ENCODE data around the gene ZNF746. TPM values are rescaled to one million over a fixed set of nuclear protein-coding genes. Genes with fewer than 3 reads are reported as not detected.

Gene ZNF746
- polyA plus RNA-seq, 2 of the 4 experiments (the other 2 are of a cell fraction), result 6.8 to 10.7 TPM

DNA sequence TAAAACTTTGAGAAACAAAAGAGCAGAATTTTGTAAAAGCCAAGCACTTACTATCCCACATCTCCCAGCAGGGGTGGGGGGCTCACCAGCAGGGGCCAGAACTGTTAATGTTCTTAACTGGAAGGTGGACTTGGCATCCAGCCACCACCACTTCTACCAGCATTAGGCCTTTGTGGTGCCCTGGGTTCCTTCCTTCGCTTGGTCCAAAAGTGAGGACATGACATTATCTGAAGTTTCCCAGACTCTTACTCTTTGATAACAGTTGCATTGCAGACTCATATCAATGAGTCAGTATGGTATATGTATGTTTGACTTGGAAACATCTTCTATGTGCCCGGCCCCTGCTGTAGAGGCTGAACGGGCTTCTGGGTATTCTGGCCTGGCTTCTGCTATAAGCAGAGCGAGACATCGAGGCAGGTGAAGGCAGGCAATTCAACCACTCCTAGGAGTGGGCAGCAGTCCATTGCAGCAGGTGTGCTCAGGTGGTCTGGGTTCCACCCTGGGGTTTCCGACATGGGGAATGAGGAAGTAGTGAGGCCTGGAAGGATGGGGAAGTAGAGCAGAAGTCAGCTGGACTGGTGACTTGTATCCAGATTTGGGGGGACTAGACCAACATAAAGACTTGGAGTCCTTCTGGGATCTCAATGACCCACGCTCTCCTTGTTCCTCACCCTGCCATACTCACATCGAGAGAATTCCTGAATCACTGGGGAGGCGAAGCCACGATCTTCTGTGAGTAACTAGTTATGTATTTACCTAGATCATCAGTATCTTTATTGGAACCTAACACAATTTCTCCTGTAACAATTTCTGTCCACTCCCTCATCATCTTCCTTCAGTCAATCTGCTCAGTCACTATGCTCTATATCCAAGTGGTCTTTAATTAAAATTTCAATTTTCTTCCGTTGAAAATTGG is 40.8 kb downstream of the ZNF746 start (continued):
- TF ChIP-seq CHD2 (IDR thresholded peaks at IDR 0.05; ENCODE audit: low read length, partially characterized antibody), result no peak

DNA sequence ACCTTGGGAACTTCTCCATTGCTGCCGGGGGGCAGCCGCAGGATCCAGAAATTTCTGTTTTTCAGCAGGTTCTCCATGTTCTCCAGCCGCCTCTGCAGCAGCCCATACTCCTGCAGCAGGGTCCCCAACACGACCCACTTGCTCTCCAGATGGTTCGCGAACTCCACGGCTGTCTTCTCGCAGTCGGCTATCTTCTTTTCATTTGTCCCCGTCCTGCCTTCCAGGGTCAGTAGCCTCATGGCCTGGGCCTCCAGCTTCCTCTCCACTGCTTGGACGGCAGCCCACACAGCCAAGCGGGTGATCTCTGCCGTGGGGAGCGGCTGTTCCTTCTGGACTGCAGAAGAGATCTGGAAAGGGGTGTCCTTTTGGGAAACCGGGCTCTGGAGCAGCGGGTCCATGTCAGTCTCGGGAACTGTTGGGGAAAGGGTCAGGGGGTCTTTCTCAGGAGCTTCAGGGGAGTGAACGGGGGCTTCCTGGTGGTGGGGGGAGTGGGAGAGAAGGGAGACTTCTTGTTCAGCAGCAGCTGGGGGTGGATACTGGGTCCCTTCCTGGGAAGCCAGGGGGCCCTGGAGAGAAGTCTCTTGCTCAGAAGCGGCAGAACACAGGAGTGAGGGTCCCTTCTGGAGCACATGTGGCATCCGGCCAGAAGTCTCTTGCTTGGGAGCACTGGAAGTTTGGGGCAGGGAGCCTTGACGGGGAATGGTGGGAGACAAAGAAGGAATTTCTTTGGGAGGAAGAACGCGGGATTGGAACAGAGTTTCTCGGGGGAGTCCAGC is 42.2 kb downstream of the ZNF746 start:
- POLR2A ChIA-PET, result no interaction called here
- DNase-seq (ENCODE audit: low read depth in 1 of 2, low spot score in 1 of 2) (no peak), ATAC-seq (no peak), FAIRE-seq (no peak)
- TF ChIP-seq POLR2A (IDR thresholded peaks at IDR 0.05; ENCODE audit: low read length) (no peak), HES2 (IDR thresholded peaks at IDR 0.05) (no peak), ZNF302 (CRISPR knock-in tag; IDR thresholded peaks at IDR 0.05) (no peak), KDM5A (IDR thresholded peaks at IDR 0.05) (no peak), TFCP2L1 (CRISPR knock-in tag; IDR thresholded peaks at IDR 0.05) (no peak), HOXB5 (CRISPR knock-in tag; IDR thresholded peaks at IDR 0.05) (no peak), HOXA7 (CRISPR knock-in tag; IDR thresholded peaks at IDR 0.05) (no peak), RAD21 (conservative IDR thresholded peaks at IDR 0.05 in 1 of 2, IDR thresholded peaks at IDR 0.05 in 1 of 2) (no peak), BHLHE40 (IDR thresholded peaks at IDR 0.05; ENCODE audit: low read depth, low read length) (no peak), JUNB (IDR thresholded peaks at IDR 0.05) (no peak), PHF8 (IDR thresholded peaks at IDR 0.05; ENCODE audit: borderline replicate concordance, low read depth) (no peak), HDAC2 (IDR thresholded peaks at IDR 0.05) (no peak), HEYL (CRISPR knock-in tag; IDR thresholded peaks at IDR 0.05) (no peak), RARB (CRISPR knock-in tag; IDR thresholded peaks at IDR 0.05) (no peak)
- TF ChIP-seq, protein P1, sequence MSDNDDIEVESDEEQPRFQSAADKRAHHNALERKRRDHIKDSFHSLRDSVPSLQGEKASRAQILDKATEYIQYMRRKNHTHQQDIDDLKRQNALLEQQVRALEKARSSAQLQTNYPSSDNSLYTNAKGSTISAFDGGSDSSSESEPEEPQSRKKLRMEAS (IDR thresholded peaks at IDR 0.05), result no peak
- TF ChIP-seq, protein P2, sequence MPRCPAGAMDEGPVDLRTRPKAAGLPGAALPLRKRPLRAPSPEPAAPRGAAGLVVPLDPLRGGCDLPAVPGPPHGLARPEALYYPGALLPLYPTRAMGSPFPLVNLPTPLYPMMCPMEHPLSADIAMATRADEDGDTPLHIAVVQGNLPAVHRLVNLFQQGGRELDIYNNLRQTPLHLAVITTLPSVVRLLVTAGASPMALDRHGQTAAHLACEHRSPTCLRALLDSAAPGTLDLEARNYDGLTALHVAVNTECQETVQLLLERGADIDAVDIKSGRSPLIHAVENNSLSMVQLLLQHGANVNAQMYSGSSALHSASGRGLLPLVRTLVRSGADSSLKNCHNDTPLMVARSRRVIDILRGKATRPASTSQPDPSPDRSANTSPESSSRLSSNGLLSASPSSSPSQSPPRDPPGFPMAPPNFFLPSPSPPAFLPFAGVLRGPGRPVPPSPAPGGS (IDR thresholded peaks at IDR 0.05), result no peak
- TF ChIP-seq, protein P3, sequence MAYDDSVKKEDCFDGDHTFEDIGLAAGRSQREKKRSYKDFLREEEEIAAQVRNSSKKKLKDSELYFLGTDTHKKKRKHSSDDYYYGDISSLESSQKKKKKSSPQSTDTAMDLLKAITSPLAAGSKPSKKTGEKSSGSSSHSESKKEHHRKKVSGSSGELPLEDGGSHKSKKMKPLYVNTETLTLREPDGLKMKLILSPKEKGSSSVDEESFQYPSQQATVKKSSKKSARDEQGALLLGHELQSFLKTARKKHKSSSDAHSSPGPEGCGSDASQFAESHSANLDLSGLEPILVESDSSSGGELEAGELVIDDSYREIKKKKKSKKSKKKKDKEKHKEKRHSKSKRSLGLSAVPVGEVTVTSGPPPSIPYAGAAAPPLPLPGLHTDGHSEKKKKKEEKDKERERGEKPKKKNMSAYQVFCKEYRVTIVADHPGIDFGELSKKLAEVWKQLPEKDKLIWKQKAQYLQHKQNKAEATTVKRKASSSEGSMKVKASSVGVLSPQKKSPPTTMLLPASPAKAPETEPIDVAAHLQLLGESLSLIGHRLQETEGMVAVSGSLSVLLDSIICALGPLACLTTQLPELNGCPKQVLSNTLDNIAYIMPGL (CRISPR knock-in tag; IDR thresholded peaks at IDR 0.05; ENCODE audit: borderline replicate concordance), result no peak
- Histone ChIP-seq H3K9me3 (no peaks in the 10 kb centered on the region), H3K4me2 (no peak overlapping the region), H3K4me3 (no peak overlapping the region), H3K4me1 (peaks cover 12% of the 10 kb centered on the region), H3K27ac (no peak overlapping the region)
- CTCF ChIA-PET, result interaction anchor here (1.1 kb wide), 1 partner anchor 33 kb away, joined by 4 read pairs; no protein-coding TSS in a partner anchor
- 93% methylated on average over 18 of the region's 24 CpGs for WGBS (ENCODE audit: missing lambda C conversion rate)

DNA sequence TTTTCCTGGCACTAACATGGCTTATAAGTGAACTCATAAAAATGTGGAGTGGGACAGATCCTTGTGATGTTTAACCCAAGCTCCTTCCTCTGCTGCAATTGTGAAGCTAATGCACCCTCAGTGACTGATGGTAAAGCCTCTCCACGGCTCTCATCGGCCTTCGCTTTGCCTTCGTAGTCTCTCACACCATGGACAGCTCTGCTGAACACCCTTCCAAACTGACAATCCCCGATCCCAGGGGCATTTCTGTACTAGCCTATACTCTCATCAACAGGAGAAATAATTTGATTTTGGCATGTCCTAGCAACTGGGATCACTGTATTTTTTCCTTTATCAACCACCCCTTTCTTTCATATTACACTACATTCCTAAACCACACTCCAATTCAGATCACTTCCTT is 42.9 kb downstream of the ZNF746 start:
- CTCF ChIA-PET, result interaction anchor here (1.1 kb wide), 1 partner anchor 32 kb away, joined by 4 read pairs; no protein-coding TSS in a partner anchor

More for the DNA sequence above, 42.9 kb downstream of the ZNF746 start:
- Histone ChIP-seq H3K4me2 (no peak overlapping the region), H3K9me3 (no peaks in the 10 kb centered on the region), H3K27ac (no peak overlapping the region), H3K4me3 (no peak overlapping the region), H3K4me1 (peaks cover 12% of the 10 kb centered on the region)
- DNase-seq (ENCODE audit: low read depth in 1 of 2, low spot score in 1 of 2) (no peak), FAIRE-seq (no peak), ATAC-seq (no peak)
- TF ChIP-seq HEYL (CRISPR knock-in tag; IDR thresholded peaks at IDR 0.05) (no peak), HOXB13 (CRISPR knock-in tag; IDR thresholded peaks at IDR 0.05; ENCODE audit: low read depth) (no peak), GATA3 (IDR thresholded peaks at IDR 0.05; ENCODE audit: borderline replicate concordance) (no peak), E2F6 (IDR thresholded peaks at IDR 0.05; ENCODE audit: borderline replicate concordance, low read depth) (no peak), FOXS1 (CRISPR knock-in tag; IDR thresholded peaks at IDR 0.05) (no peak), PBX3 (IDR thresholded peaks at IDR 0.05) (no peak), CBX2 (IDR thresholded peaks at IDR 0.05; ENCODE audit: borderline replicate concordance, low read depth) (no peak), ZSCAN20 (CRISPR knock-in tag; IDR thresholded peaks at IDR 0.05) (no peak), HES2 (IDR thresholded peaks at IDR 0.05) (no peak), SREBF2 (IDR thresholded peaks at IDR 0.05) (no peak), MAZ (IDR thresholded peaks at IDR 0.05; ENCODE audit: borderline replicate concordance, low read depth, low read length) (no peak)
- 93% methylated on average over 5 of the region's 5 CpGs for WGBS (ENCODE audit: missing lambda C conversion rate)
- POLR2A ChIA-PET, result no interaction called here

Measured in A549 (cell line).